KOPT-K1 (cell line): ENCODE results near the gene FAM131C.
"Not testable (repeated sequence)": the region's sequence is repeated elsewhere in the genome, so short reads cannot be mapped to it uniquely, and the experiment has no call there.

Experiments used
- H3K27ac ChIP-seq: fragments of 200-600 bp; sonication (generic); 2 replicates; pipeline ENCODE4 v1.5.1; 2016; ENCODE audit warnings: antibody characterized with exemption, mild to moderate bottlenecking, low read depth, low read length; ENCODE audit not compliant: poor library complexity, severe bottlenecking
- H3K36me3 ChIP-seq: fragments of 200-600 bp; sonication (generic); 2 replicates; pipeline ENCODE4 v1.5.1; 2017; ENCODE audit warnings: antibody characterized with exemption, mild to moderate bottlenecking, low read length, moderate library complexity; ENCODE audit not compliant: insufficient read depth
- H3K9me3 ChIP-seq: fragments of 200-600 bp; sonication (generic); 2 replicates; pipeline ENCODE4 v1.5.1; 2017; ENCODE audit warnings: antibody characterized with exemption, low read length, mild to moderate bottlenecking; ENCODE audit not compliant: insufficient read depth, poor library complexity, severe bottlenecking

The FAM131C gene

DNA sequence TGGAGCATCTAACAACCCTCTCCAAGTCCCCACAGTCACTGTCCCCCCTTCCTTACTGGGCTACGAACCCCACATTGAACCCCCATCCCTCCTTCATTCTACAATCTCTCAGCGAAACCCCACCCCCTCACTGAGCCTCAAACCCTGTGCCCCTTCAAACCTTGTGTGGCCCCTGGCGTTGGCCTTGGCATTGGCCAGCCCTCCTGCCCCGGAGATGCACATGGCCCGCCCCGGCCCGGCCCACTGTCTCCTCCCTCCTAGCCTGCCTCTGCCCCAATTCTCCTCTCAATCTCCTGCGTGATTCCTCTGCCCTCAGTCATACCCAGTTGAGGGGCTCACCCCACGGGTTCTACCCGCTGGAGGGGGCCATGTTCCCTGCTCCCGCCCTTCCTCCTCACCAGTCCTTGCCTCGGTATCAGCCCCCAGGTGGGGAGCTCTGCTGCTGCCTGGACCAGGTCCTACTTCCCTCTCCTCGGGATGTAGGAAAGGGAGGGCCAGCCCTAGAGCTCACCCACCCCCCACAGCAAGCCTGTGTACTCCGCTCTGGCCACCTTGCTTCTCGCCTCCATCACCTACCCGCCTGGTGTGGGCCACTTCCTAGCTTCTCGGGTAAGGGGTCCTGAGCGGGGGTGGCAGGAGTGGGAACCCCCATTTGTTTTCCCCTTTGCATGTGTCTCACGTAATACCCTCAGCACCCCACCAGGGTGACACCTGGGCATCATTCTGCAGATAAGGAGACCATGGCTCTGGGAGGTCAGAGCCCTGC lies 45.0 kb downstream of the FAM131C start:
- Histone ChIP-seq H3K36me3 (no peaks in the 10 kb centered on the region), H3K27ac (no peak overlapping the region), H3K9me3 (no peaks in the 10 kb centered on the region)

DNA sequence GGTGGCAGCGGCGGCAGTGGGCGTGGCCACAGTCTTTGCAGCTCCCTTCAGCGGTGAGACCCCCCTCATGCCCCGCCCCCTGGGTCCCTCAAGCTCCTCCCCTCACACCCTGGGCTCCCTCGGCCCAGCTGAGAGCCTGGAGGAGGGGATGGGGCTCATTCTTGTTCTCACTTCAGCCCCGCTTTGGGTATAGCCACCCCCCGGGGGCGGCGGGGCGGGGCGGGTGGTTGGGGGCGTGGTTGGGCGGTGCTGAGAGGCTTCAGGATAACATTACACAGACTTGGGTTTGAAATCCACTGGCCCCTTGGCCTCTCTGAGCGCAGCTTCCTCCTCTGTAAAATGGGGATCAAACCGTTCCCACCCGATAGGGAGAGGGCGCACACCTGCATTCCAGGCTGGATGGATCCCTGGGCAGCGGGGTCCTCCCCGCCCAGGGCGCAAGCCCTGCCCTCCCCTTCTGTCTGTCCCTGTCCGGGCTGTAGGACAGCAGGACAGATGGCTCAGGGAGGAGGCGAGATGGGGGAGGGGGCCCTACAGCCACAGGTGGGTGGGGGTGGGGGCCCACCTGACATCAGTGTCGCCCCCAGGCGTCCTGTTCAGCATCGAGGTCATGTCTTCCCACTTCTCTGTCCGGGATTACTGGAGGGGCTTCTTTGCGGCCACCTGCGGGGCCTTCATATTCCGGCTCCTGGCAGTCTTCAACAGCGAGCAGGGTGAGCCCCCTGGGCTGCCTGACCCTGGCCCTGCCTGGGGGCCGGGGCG lies 46.5 kb downstream of the FAM131C start:
- Histone ChIP-seq H3K9me3 (no peaks in the 10 kb centered on the region), H3K27ac (no peak overlapping the region)

DNA sequence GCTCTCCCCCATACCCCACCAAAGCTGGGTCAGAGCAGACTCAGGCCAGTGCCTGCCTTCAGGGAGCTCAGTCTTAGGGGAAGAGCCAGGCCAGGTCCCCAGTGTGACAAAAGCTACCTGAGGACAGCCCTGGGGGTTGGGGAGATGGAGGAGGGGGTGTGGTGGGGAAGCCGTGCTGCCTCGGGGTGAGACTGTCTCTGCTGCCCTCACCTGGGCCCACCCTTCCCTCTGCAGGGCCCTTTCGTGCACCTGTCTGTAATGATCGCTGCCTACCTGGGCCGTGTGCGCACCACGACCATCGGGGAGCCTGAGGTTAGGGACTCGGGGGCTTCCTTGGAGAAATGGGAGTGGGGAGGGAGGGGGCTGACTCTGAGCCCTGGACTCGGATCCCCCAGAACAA lies 47.1 kb downstream of the FAM131C start:
- not testable (repeated sequence) for H3K36me3 ChIP-seq, H3K27ac ChIP-seq, H3K9me3 ChIP-seq

More for the DNA sequence above, 46.5 kb downstream of the FAM131C start:
- no peaks in the 10 kb centered on the region for H3K36me3 ChIP-seq

GRCh38 chr1:16023050-16023653 lies 50.3 kb downstream of the FAM131C start:
- Histone ChIP-seq H3K9me3 (no peaks in the 10 kb centered on the region), H3K27ac (no peak overlapping the region), H3K36me3 (no peaks in the 10 kb centered on the region)

DNA sequence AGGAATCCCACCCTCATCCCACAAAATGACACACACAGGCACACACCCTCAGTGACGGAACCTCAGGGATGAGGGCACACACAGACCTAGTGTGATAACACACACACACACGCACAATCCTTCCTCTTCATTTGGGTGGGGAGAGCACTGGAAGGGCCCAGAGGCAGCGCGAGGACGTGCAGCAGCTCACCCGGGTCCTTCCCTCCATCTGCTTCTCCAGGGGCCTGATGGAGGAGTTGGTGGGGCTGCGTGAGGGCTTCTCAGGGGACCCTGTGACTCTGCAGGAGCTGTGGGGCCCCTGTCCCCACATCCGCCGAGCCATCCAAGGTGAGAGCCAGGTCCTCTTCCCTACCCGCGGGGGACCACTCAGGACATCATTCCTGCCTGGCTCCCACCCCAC lies 51.1 kb downstream of the FAM131C start:
- Histone ChIP-seq H3K27ac (no peak overlapping the region), H3K9me3 (no peaks in the 10 kb centered on the region), H3K36me3 (no peaks in the 10 kb centered on the region)

DNA sequence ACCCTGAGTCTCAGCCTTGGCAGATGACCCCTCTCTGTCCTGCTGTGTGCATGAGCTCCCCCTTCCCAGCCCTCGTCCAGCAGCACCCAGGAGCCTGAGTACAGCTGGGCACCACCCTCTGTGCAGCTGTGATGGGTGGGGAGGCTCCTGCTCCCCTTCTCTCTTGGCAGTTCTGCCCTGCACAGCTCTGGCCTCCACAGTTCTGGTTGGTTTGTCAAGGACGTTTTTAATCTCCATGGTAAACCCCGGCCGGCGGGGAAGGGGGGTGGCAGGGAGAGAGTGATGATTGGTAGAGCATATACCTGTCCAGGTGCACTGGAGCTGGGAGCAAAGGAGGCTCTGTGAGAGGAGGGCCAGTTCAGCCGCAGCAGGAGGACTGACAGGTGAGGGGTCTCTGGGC lies 51.8 kb downstream of the FAM131C start, which contains the start of gene CLCNKA:
TSS of gene CLCNKA (plus strand) at position 356 of the 400 bp plus-strand sequence. CDS start 584 bp downstream, outside the sequence.
- Histone ChIP-seq H3K36me3 (no peaks in the 10 kb centered on the region), H3K9me3 (no peaks in the 10 kb centered on the region), H3K27ac (no peak within 1 kb of the TSS)

DNA sequence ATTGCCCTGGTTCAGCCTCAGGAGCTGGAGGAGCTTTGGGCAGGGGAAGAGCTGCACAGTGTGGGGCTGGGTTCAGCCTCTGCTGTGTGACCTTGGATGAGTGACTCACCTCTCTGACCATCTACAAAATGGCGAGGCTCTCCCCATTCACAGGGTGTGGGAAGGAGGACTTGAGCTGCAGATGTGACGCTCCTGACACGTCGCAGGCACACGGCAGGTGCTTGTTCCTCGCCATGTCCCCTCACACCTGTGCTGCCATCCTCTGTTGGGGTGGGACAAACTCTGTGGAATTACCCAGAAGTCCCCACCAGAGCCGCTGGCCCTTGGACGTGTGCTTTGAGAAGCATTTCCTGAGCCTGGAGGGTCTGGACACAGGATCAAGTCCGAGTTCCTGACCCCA lies 52.6 kb downstream of the FAM131C start:
- not testable (repeated sequence) for H3K36me3 ChIP-seq, H3K27ac ChIP-seq, H3K9me3 ChIP-seq

- no peaks in the 10 kb centered on the region for H3K9me3 ChIP-seq
- no peak overlapping the region for H3K27ac ChIP-seq
- no peaks in the 10 kb centered on the region for H3K36me3 ChIP-seq
Observed at GRCh38 chr1:16020325-16020724, 53.1 kb downstream of the FAM131C start.

- Histone ChIP-seq H3K27ac (no peak overlapping the region), H3K9me3 (no peaks in the 10 kb centered on the region), H3K36me3 (no peaks in the 10 kb centered on the region)
Observed at GRCh38 chr1:16019644-16020277, 53.7 kb downstream of the FAM131C start.

- Histone ChIP-seq H3K36me3 (no peaks in the 10 kb centered on the region), H3K27ac (no peak overlapping the region), H3K9me3 (no peaks in the 10 kb centered on the region)
Observed at GRCh38 chr1:16018749-16019643, 54.5 kb downstream of the FAM131C start.

DNA sequence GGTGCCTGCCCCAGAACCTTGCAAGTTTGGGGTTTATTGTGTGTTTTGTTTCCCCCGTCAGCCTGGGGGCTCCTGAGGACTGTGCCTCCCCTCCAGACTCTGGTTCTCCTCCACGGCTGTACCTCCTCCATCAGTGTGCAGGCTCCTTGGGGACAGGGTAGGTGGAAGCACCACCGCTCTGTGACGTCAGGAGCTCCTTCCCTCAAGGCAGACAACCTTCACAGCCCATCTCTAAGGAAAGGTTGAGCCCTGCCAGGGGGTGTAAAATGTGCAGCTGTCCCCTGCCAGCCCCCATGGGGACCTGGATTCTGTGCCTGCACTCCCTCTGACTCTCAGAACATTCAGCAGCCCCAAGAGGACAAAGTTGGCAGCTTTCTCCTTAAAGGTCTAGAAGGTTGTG lies 55.1 kb downstream of the FAM131C start:
- H3K36me3 ChIP-seq = no peaks in the 10 kb centered on the region
- H3K27ac ChIP-seq = no peak overlapping the region
- H3K9me3 ChIP-seq = no peaks in the 10 kb centered on the region

DNA sequence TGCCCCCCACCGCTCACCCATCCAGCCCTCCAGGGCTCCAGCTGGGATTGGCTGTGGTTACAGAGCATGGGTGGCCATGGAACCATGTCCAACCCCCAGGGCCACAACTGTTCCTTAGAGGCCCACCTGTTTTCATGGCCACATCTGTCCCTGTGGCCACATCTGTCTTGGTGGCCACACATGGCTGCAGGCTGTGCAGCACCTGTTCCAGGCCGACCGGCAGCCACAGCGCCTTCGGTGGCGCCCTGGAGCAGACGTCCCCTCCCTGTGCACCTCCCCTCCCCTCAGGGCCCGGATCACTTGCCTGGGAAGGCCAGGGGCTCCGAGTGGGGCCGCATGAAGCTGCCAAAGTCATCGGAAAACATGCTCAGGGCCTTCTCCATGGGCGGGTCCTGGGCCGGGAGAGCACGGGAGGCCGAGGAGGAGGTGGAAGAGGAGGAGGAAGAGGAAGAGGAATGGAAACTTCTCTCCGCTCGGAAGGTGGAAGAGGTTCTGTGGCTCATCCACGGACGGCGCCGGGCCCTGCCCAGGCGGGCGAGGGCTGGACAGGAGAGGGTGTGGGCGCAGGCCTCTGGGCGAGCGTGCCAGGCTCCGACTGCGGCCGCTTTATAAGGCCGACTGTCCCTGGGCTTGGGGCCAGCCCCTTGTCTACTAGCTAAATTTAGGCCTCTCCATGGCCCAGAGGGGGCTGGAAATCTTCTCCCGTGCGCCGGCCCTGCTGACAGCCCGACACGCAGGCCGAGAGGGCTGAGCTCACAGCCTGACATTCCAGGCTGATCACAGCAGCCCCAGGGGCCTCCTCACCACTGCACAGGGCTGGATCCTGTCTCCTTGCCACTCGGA lies 55.8 kb downstream of the FAM131C start, which contains the start of gene HSPB7:
TSS of gene HSPB7 (minus strand) at position 583 of the 843 bp plus-strand sequence. CDS start at position 503, 80 bp downstream.
- no peaks in the 10 kb centered on the region for H3K36me3 ChIP-seq
- no peak within 1 kb of the TSS for H3K27ac ChIP-seq
- no peaks in the 10 kb centered on the region for H3K9me3 ChIP-seq

GRCh38 chr1:16017076-16017460 lies 56.4 kb downstream of the FAM131C start:
- H3K27ac ChIP-seq = no peak overlapping the region
- no peaks in the 10 kb centered on the region for H3K9me3 ChIP-seq

More at GRCh38 chr1:16017076-16017460, 56.4 kb downstream of the FAM131C start:
- H3K36me3 ChIP-seq = no peaks in the 10 kb centered on the region
